HEK293T (cell line): ENCODE measurements around the gene TEX36.

Experiments used
- CTCF ChIA-PET: fragments of 350-600 bp; formaldehyde crosslinking; extraction: SDS; loops from one replicate; lab custom pipeline; 2021; ENCODE audit warnings: antibody characterized with exemption, inconsistent platforms; lab: Yijun Ruan, JAX
- POLR2A ChIA-PET: fragments of 350-600 bp; formaldehyde crosslinking; extraction: SDS; loops from one replicate; lab custom pipeline; 2020; ENCODE audit warnings: antibody characterized with exemption, inconsistent platforms; lab: Yijun Ruan, JAX
- DNase-seq: peaks from one replicate; pipeline ENCODE4 v3.0.0; 2012; ENCODE audit warnings: mixed read lengths; ENCODE audit errors: extremely low spot score
- ARNT ChIP-seq: fragments of 450-650 bp; IDR thresholded peaks from 2 replicates; pipeline ENCODE4 v1.6.1; 2017; ENCODE audit warnings: mild to moderate bottlenecking
- BHLHE40 ChIP-seq: fragments of 450-650 bp; IDR thresholded peaks from 2 replicates; pipeline ENCODE4 v1.6.1; 2016; ENCODE audit warnings: mild to moderate bottlenecking, moderate library complexity, borderline replicate concordance
- CTBP1 ChIP-seq: fragments of 450-650 bp; IDR thresholded peaks from 2 replicates; pipeline ENCODE4 v1.6.1; 2016; ENCODE audit warnings: borderline replicate concordance
- ELF4 ChIP-seq: fragments of 450-650 bp; IDR thresholded peaks from 2 replicates; pipeline ENCODE4 v1.6.1; 2017; ENCODE audit warnings: antibody characterized with exemption
- FOXA1 ChIP-seq: fragments of 450-650 bp; IDR thresholded peaks from 2 replicates; pipeline ENCODE4 v1.6.1; 2016; ENCODE audit warnings: mild to moderate bottlenecking
- FOXK2 ChIP-seq: fragments of 450-650 bp; IDR thresholded peaks from 2 replicates; pipeline ENCODE4 v1.6.1; 2016; ENCODE audit warnings: mild to moderate bottlenecking
- FOXM1 ChIP-seq: fragments of 450-650 bp; IDR thresholded peaks from 2 replicates; pipeline ENCODE4 v1.6.1; 2017; ENCODE audit warnings: mild to moderate bottlenecking, borderline replicate concordance
- HDGF ChIP-seq: fragments of 450-650 bp; IDR thresholded peaks from 2 replicates; pipeline ENCODE4 v1.6.1; 2017; ENCODE audit warnings: antibody characterized with exemption, borderline replicate concordance
- L3MBTL2 ChIP-seq: fragments of 450-650 bp; conservative IDR thresholded peaks from 2 replicates; pipeline ENCODE4 v1.6.1; 2016; ENCODE audit warnings: mild to moderate bottlenecking
- LEF1 ChIP-seq: fragments of 450-650 bp; IDR thresholded peaks from 2 replicates; pipeline ENCODE4 v1.6.1; 2017; ENCODE audit warnings: mild to moderate bottlenecking, borderline replicate concordance
- NFRKB ChIP-seq: fragments of 450-650 bp; IDR thresholded peaks from 2 replicates; pipeline ENCODE4 v1.6.1; 2016; ENCODE audit warnings: mild to moderate bottlenecking, moderate library complexity
- SP1 ChIP-seq: fragments of 450-650 bp; IDR thresholded peaks from 2 replicates; pipeline ENCODE4 v1.6.1; 2017
- SUZ12 ChIP-seq: fragments of 450-650 bp; IDR thresholded peaks from 2 replicates; pipeline ENCODE4 v1.6.1; 2016; ENCODE audit warnings: mild to moderate bottlenecking
- TARDBP ChIP-seq: fragments of 450-650 bp; IDR thresholded peaks from 2 replicates; pipeline ENCODE4 v1.6.1; 2016
- ZNF384 ChIP-seq: fragments of 450-650 bp; IDR thresholded peaks from 2 replicates; pipeline ENCODE4 v1.6.1; 2016
- TF ChIP-seq, protein P1 (sequence below): fragments of 450-650 bp; IDR thresholded peaks from 2 replicates; pipeline ENCODE4 v1.6.1; 2016

TEX36 gene

DNA sequence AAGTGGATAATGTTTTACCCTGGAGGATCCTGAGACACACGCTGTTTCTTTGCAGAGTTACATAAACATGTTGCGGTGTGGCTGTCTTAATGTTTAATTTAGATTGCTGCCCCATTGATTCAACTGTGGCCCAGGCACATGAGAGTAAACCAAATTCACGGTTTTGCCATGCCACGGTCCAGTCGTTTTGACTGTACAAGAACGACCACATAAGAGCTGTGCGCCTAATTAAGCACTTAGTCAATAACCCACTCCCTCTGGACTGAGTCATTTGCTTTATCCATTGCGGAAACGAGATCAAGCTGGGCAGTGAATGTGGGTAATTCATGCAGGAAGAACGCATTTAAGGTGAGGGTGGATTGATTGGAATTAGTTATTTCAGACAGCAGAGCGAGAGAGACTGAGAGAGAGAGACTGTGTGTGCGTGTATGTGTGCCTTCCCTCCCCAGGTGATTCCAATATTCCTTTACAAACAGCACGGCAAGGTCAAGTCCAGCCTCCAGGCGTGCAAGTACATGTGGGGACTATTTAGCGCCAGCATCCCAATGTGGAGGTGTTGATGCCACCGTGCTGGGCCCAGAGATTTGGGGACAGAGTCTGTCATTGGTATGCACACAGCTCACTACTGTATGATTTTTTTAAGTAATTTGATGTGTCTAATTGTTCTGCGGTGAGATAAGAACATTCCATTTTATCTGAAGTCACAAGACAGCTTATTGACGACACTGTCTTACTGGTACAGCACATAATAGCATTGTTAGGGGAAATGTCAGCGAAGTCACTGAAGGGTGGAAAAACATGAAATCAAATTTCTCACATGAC is 8.4 kb upstream of the TEX36 start:
- TF ChIP-seq FOXA1 (no peak), SP1 (no peak), LEF1 (no peak), TARDBP (no peak), FOXK2 (no peak), SUZ12 (no peak), BHLHE40 (no peak), CTBP1 (no peak), ARNT (no peak), ZNF384 (no peak), HDGF (no peak), ELF4 (no peak), L3MBTL2 (no peak), FOXM1 (no peak), NFRKB (no peak)
- TF ChIP-seq, protein P1, sequence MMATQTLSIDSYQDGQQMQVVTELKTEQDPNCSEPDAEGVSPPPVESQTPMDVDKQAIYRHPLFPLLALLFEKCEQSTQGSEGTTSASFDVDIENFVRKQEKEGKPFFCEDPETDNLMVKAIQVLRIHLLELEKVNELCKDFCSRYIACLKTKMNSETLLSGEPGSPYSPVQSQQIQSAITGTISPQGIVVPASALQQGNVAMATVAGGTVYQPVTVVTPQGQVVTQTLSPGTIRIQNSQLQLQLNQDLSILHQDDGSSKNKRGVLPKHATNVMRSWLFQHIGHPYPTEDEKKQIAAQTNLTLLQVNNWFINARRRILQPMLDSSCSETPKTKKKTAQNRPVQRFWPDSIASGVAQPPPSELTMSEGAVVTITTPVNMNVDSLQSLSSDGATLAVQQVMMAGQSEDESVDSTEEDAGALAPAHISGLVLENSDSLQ, result no peak
- POLR2A ChIA-PET, result interaction anchor here (1.0 to 1.9 kb wide), 2 partner anchors 16 to 28 kb away, joined by 5 to 6 read pairs; partner anchors contain the start of gene EDRF1
- DNase-seq, result no peak
- CTCF ChIA-PET, result interaction anchor here (0.7 to 0.8 kb wide), 2 partner anchors 9 to 17 kb away, joined by 3 to 7 read pairs; partner anchors contain the start of gene TEX36

DNA sequence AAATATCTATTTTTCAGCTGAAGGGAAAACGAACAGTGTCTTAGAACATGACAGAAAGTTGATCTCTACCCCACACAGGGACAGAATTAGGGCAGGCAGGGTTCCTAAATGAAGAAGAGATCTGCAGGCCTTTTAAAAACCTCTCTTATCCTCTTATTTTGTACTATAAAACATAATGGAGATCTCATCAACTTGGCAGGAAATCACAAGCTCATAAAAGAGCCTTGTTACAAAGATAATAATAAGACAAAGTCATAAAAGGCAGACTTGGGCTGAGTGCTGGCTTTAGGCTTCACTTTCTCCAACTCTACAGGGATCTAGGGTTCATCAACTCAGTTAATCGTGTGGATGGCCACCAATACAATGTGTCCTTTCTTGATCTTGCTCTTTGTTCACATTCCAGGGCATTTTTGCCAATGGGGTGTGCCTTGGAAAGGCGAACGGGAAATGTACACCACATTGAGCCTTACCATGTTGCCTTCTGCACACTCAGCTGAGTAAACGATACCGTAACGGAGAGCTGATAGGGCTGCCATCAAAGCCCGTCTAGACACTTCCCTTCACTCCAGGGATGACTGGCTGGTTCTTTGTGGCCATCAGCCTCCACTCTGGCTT is 7.1 kb upstream of the TEX36 start:
- no peak for DNase-seq
- TF ChIP-seq SP1 (no peak), FOXK2 (no peak), HDGF (no peak), FOXA1 (no peak), NFRKB (no peak), ZNF384 (no peak)
- TF ChIP-seq, protein P1, result peak; percentile 20; the same call in 1 of the 2 replicates
- POLR2A ChIA-PET, result interaction anchor here (1.0 to 1.9 kb wide), 2 partner anchors 18 to 29 kb away, joined by 3 to 6 read pairs; partner anchors contain the start of gene EDRF1
- CTCF ChIA-PET, result interaction anchor here (1.7 to 2.3 kb wide), 2 partner anchors 10 to 57 kb away, joined by 3 to 8 read pairs; no protein-coding TSS in a partner anchor

DNA sequence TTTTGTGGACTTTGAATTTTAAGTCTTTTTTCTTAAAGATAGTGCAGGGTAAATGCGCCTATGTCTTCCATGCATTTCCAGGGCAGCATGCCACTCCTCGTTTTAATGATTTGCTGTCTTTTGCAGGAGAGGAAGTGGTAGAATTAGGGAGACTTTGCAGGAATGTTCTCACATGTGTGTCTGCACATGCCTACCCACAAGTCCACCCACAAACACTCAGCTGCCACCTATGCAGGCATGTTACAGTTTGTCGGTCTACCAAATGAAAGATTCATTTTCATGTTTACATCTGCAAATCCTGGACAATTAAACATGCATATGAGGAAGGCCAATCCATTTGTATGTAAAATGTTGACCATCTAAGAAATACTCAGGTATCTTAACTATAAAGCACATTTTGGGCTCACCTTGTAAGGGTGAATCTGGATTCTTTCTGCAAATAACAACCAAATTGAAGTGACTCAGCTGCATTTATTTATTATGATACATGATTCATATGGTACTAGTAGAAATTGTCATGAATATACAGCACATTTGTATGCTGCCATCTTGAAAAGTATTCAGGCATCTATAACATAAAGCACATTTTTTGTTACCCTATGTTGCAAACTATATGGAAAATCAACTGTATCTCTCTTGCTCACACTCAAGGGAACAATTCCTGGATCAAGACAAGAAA is 4.7 kb upstream of the TEX36 start:
- ChIA-PET CTCF (no interaction called here), POLR2A (no interaction called here)
- DNase-seq, result no peak
- TF ChIP-seq SUZ12, result no peak
- TF ChIP-seq, protein P1, result no peak
- TF ChIP-seq ELF4, result no peak
- TF ChIP-seq BHLHE40, result no peak
- TF ChIP-seq SP1, result no peak
- TF ChIP-seq CTBP1, result no peak
- no peak for TF ChIP-seq HDGF
- no peak for TF ChIP-seq FOXA1
- no peak for TF ChIP-seq LEF1

DNA sequence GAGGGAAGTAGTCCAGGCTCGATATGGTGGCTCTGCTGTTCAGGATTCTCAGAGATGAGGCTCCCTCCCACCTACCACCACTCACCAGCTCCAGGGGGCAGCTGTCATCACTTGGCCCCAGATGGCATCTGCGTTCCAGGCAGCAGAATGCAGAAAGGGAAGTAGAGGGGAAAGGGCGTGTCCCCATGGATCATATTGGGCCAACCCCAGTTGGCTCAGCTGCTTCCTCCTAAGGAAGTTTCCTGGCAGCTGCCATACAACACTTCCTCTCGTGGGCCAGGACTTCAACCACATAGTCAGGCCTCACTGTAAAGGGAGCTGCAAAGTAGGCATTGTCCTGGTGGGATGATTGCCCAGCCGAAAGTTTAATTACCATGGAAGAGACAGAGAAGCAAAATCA is 1.6 kb upstream of the TEX36 start:
- no peak for DNase-seq
- POLR2A ChIA-PET, result no interaction called here
- CTCF ChIA-PET, result no interaction called here
- TF ChIP-seq ZNF384, result no peak
- TF ChIP-seq ELF4, result no peak
- no peak for TF ChIP-seq TARDBP
- no peak for TF ChIP-seq ARNT
- no peak for TF ChIP-seq BHLHE40
- no peak for TF ChIP-seq LEF1
- no peak for TF ChIP-seq HDGF
- no peak for TF ChIP-seq SUZ12
- no peak for TF ChIP-seq NFRKB
- TF ChIP-seq, protein P1, result no peak

DNA sequence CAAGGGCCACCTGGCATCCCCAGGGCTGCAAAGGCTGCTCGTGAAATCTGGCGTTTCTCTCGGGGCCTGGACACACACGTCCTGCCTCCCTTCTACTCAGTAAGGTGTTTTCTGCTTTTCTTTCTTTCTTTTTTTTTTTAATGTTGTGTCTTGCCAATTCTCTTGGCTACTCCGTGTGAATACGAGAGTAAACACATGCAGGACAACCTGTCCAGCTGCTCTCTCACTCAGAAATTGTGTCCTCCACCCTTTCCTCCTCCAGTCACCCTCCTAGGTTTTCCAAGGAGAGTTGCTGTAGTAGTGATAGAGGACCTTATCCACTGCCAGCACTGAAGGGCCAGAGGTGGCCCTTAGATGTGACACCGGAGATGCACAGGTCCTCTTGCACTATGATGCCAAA is 858 bp upstream of the TEX36 start:
- ChIA-PET CTCF (no interaction called here), POLR2A (no interaction called here)
- no peak for DNase-seq
- no peak for TF ChIP-seq ZNF384
- TF ChIP-seq L3MBTL2, result no peak
- no peak for TF ChIP-seq FOXK2
- TF ChIP-seq FOXA1, result no peak
- no peak for TF ChIP-seq SUZ12
- no peak for TF ChIP-seq LEF1
- TF ChIP-seq CTBP1, result no peak
- TF ChIP-seq ARNT, result no peak
- no peak for TF ChIP-seq HDGF
- TF ChIP-seq BHLHE40, result no peak
- TF ChIP-seq NFRKB, result no peak
- TF ChIP-seq FOXM1, result no peak
- TF ChIP-seq SP1, result no peak
- no peak for TF ChIP-seq ELF4
- TF ChIP-seq TARDBP, result no peak
